ENCODE data around the gene MTG2.

The MTG2 gene

DNA sequence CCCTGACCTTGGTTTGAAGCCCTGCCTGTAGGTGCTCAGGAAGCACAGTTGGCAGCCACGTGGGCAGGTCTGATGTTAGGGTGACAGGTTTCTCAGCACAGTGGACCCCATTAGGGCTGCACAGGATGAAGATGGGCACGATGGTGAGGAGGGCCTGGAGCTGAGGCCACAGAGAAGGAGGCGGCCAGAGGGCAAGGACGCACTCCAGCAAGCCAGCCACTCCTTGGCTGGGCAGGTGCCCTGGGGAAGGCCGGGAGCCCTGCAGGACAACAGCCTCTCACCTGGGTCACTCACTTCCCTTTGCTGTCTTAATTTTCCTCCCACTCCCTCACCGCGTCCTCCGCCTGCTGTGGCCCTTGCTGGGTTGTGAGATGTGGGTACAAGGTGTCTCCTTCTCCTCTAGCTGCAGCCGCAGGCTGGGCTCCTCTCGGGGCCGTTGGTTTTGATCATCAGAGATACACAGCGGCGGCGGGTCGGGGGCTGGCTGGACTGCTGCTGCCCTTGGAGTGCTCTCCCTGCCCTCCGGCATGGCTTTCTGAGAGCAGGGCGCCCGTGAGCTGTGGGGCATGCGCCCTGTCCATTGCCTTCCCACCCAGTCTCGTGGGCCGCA lies 61.2 kb downstream of the MTG2 start:
- TF ChIP-seq, protein P1, sequence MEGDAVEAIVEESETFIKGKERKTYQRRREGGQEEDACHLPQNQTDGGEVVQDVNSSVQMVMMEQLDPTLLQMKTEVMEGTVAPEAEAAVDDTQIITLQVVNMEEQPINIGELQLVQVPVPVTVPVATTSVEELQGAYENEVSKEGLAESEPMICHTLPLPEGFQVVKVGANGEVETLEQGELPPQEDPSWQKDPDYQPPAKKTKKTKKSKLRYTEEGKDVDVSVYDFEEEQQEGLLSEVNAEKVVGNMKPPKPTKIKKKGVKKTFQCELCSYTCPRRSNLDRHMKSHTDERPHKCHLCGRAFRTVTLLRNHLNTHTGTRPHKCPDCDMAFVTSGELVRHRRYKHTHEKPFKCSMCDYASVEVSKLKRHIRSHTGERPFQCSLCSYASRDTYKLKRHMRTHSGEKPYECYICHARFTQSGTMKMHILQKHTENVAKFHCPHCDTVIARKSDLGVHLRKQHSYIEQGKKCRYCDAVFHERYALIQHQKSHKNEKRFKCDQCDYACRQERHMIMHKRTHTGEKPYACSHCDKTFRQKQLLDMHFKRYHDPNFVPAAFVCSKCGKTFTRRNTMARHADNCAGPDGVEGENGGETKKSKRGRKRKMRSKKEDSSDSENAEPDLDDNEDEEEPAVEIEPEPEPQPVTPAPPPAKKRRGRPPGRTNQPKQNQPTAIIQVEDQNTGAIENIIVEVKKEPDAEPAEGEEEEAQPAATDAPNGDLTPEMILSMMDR (conservative IDR thresholded peaks at IDR 0.05; ENCODE audit: low read depth, low read length): no peak

GRCh38 chr20:62244644-62245108 lies 61.8 kb downstream of the MTG2 start:
- TF ChIP-seq, protein P1 (conservative IDR thresholded peaks at IDR 0.05; ENCODE audit: low read depth, low read length): no peak
- H3K4me3 ChIP-seq (ENCODE audit: low read length): no peak overlapping the region
- DNase-seq (ENCODE audit: low read depth): no peak

More for the DNA sequence above, 61.2 kb downstream of the MTG2 start:
- DNase-seq (ENCODE audit: low read depth): no peak
- H3K4me3 ChIP-seq (ENCODE audit: low read length): no peak overlapping the region

GRCh38 chr20:62245911-62246280 lies 63.1 kb downstream of the MTG2 start:
- TF ChIP-seq, protein P1 (conservative IDR thresholded peaks at IDR 0.05; ENCODE audit: low read depth, low read length): no peak
- DNase-seq (ENCODE audit: low read depth): no peak
- H3K4me3 ChIP-seq (ENCODE audit: low read length): no peak overlapping the region

GRCh38 chr20:62246431-62246830 lies 63.6 kb downstream of the MTG2 start:
- DNase-seq (ENCODE audit: low read depth): no peak
- H3K4me3 ChIP-seq (ENCODE audit: low read length): no peak overlapping the region
- TF ChIP-seq, protein P1 (conservative IDR thresholded peaks at IDR 0.05; ENCODE audit: low read depth, low read length): no peak

DNA sequence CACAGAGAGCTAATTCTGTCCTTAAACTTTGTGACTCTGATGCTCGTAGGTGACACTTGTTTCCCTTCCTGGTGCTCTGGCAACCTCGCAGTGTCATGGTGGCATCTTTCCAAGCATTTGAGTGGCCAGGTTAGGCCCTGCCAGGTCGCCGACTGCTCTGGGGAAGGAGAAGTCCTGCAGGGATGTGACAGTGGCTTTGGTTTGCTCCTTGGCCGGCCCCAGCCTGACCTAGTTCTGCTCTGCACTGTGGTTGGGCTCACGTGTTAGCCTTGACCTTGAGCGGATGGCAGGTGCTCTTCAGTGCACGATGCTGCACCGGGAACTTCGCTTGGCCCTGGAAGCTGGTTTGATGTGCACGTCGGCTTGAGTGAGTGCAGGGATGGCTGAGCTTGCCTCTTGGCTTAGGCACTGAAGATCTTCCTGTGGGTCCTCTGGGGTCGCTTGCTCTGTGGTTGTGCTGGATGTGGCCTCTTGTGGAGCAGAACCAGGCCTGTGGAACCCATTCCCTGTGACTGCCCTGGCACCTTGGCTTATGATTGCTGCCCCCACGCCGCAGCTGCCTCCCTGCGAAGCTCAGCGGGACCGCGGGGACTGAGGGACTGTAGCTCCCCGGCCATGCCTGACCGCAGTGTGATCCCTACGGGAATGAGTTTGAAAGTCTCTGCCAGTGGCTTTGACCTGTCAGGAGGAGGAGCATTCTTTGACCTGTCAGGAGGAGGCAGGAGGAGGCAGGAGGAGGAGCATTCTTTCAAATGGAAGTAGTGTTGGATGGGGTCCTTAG lies 64.2 kb downstream of the MTG2 start:
- no peak overlapping the region for H3K4me3 ChIP-seq (ENCODE audit: low read length)
- DNase-seq (ENCODE audit: low read depth): no peak
- TF ChIP-seq, protein P1 (conservative IDR thresholded peaks at IDR 0.05; ENCODE audit: low read depth, low read length): no peak

DNA sequence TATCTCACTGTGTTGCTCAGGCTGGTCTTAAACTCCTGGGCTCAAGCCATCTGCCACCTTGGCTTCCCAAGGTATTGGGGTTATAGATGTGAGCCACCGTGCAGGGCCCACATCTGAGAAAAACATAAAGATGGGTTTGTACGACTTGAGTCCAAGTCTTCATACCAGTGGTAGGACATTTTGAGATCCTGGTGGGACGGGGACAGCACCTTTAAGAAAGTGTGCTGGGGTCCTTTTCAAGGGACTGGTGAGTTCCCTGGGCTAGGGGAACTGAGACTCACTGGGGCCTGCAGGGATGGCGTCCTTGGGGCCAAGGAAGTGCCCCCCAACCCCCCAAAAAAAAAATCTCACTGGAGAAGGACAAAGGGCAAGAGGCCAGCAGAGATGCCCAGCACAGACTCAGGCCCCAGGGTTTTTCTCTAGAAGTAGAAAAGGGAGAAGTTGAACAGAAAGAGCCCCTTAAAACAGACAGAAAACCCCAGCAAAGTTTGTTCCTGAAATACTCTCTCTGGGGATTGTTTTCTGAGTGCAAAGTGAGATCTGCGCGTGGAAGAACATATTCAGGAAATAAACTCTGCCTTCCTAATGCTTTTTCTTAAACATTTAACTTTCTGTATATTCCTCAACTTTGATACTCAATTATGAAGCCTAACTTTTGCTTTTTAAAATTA lies 66.2 kb downstream of the MTG2 start:
- no peak for DNase-seq (ENCODE audit: low read depth)
- H3K4me3 ChIP-seq (ENCODE audit: low read length): no peak overlapping the region
- TF ChIP-seq, protein P1 (conservative IDR thresholded peaks at IDR 0.05; ENCODE audit: low read depth, low read length): no peak

Measured in retinal pigment epithelial cell (primary cell).